Dendritic cell treated with granulocyte-macrophage colony-stimulating factor and Interleukin-4, amounts not matched to agents 40 ng/mL and 50 ng/mL, for 4 days (primary cell): ENCODE measurements around the gene FMN2.

Experiments used
- H3K27ac Mint-ChIP-seq: one replicate; pipeline ENCODE4 v1.8.0; 2022; ENCODE audit warnings: mild to moderate bottlenecking, mixed read lengths
- H3K27me3 Mint-ChIP-seq: one replicate; pipeline ENCODE4 v1.8.0; 2022; ENCODE audit warnings: mild to moderate bottlenecking, mixed read lengths
- H3K36me3 Mint-ChIP-seq: one replicate; pipeline ENCODE4 v1.8.0; 2022; ENCODE audit warnings: low read depth, mixed read lengths
- H3K4me1 Mint-ChIP-seq: one replicate; pipeline ENCODE4 v1.8.0; 2022; ENCODE audit warnings: low read depth, mixed read lengths
- H3K4me3 Mint-ChIP-seq: one replicate; pipeline ENCODE4 v1.8.0; 2022; ENCODE audit warnings: mild to moderate bottlenecking, moderate library complexity, mixed read lengths
- H3K9me3 Mint-ChIP-seq: one replicate; pipeline ENCODE4 v1.8.0; 2022; ENCODE audit warnings: mixed read lengths
- intact Hi-C: fragments of 100-400 bp; cut with micrococcal nuclease; formaldehyde crosslinking; loops from one replicate; pipeline ENCODE4 v1.15.0; 2022

The FMN2 gene

DNA sequence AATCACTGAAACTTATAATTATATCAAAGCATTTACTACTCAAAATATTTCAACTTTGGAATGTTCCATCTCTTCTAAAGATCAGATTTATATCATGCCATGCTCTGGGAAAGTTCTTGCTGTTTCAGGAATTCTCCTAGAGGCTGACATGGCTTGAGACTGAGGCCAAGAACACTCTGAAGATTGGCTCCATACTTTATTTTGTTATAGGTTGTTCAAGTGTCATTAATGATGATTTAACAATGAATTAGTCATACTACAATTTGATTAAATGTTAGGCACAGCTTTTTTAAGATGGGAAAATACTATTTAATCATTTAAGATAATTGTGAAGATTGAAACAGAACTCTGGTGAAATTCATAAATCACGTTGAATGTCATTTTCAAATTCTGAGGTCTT is 264.9 kb downstream of the FMN2 start:
- H3K27ac Mint-ChIP-seq: no peak overlapping the region
- no peaks in the 10 kb centered on the region for H3K27me3 Mint-ChIP-seq
- H3K4me1 Mint-ChIP-seq: no peaks in the 10 kb centered on the region
- peaks cover 22% of the 10 kb centered on the region for H3K9me3 Mint-ChIP-seq
- intact Hi-C loops: no loop called here
- H3K4me3 Mint-ChIP-seq: no peak overlapping the region
- no peaks in the 10 kb centered on the region for H3K36me3 Mint-ChIP-seq

DNA sequence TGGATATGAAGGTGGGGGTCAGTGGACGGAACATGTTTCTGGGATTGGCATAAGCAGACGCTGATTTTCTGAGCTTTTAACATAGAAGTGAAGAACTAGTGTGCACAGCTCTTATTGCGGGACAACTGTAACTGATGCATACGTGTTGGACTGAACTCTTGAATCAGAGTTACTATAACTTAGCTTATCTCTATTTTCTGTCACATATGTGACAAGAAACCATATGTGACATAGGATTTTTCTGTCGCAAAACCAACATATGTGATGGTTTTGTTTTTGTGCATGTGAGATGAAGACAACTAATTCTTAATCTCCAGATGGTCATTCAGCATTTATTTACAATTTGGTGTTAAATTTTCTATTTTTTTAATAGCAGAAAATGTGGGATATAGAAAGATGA is 270.4 kb downstream of the FMN2 start:
- H3K4me3 Mint-ChIP-seq: no peak overlapping the region
- H3K27me3 Mint-ChIP-seq: no peaks in the 10 kb centered on the region
- H3K27ac Mint-ChIP-seq: no peak overlapping the region
- no peaks in the 10 kb centered on the region for H3K36me3 Mint-ChIP-seq
- no peaks in the 10 kb centered on the region for H3K4me1 Mint-ChIP-seq
- intact Hi-C loops: no loop called here
- peaks cover 26% of the 10 kb centered on the region for H3K9me3 Mint-ChIP-seq

DNA sequence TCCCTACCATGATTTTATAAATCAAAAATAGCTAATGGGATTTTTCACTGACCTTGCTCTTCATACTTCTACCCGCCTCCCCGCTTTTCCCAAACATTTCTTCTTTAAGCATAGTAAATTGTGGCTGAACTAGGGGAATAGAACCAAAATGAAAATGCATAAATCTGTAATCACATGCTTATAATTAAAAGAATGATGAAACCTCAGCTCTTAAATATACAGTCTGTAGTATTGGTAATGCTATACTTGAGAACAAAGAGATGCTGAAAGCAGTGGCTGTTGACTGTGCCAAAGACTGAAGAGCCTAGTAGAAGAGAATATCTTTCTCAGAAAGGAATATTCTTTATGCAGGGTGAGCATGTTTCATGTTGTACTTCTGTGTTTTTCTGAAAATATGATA is 271.1 kb downstream of the FMN2 start:
- H3K4me3 Mint-ChIP-seq: no peak overlapping the region
- H3K27ac Mint-ChIP-seq: no peak overlapping the region
- no peaks in the 10 kb centered on the region for H3K27me3 Mint-ChIP-seq
- peaks cover 26% of the 10 kb centered on the region for H3K9me3 Mint-ChIP-seq
- no peaks in the 10 kb centered on the region for H3K4me1 Mint-ChIP-seq
- intact Hi-C loops: no loop called here
- no peaks in the 10 kb centered on the region for H3K36me3 Mint-ChIP-seq

DNA sequence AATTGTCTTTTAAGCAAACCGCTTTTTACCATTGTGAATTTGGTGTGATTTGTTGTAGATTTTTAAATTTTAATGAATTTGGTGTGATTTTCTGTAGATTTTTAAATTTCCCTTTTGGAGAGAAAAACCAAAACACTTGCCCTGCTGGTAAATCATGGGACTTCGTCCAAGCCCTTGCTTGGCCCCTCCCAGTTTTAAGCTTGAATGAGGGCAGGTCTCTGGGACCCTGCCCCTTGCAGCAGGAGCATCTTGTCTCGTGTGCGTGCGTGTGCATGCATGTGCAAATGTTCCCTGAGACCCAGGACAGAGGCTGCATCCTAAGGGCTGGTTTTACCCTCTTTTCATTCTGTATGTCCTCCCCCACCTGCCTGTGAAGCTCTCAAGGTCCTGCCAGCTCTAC is 271.6 kb downstream of the FMN2 start:
- no peak overlapping the region for H3K27ac Mint-ChIP-seq
- H3K36me3 Mint-ChIP-seq: no peaks in the 10 kb centered on the region
- no peaks in the 10 kb centered on the region for H3K27me3 Mint-ChIP-seq
- intact Hi-C loops: no loop called here
- H3K4me1 Mint-ChIP-seq: no peaks in the 10 kb centered on the region
- H3K4me3 Mint-ChIP-seq: no peak overlapping the region
- peaks cover 26% of the 10 kb centered on the region for H3K9me3 Mint-ChIP-seq

DNA sequence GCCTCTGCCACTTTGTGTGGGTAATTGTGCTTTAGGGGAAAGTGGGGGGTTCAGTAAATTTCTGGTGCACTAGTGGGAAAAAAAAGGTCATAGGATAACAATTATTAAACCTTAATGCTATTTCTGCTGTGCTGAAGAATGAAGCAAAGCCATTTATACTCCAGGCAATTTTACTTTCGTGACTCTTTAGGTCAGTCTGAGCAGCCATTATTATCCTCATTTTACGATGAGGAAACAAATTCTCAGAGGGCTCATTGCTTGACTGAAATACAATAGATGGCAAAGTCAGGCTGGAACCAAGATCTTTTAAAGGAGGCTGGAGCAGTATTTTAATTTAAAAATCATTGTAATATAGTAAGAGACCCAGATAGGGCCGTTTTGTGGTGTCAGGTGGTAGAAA is 272.2 kb downstream of the FMN2 start:
- Mint-ChIP-seq H3K36me3 (no peaks in the 10 kb centered on the region), H3K4me3 (no peak overlapping the region), H3K27me3 (no peaks in the 10 kb centered on the region), H3K9me3 (peaks cover 26% of the 10 kb centered on the region), H3K27ac (no peak overlapping the region), H3K4me1 (no peaks in the 10 kb centered on the region)
- intact Hi-C loops: no loop called here

DNA sequence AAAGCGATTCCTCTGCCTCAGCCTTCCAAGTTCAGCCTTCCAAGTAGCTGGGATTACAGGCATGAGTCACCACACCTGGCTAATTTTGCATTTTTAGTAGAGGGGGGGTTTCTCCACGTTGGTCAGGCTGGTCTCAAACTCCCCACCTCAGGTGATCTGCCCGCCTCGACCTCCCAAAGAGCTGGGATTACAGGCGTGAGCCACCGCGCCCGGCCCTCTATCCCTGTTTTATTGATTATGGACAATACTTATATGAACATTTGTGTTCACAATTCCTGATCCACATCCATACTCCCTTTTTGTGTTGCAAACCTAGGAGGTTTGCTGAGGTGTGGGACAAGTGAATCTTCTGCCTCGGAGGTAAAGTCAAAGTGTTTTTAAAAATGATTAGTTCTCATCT is 275.0 kb downstream of the FMN2 start:
- no peaks in the 10 kb centered on the region for H3K4me1 Mint-ChIP-seq
- no peaks in the 10 kb centered on the region for H3K27me3 Mint-ChIP-seq
- intact Hi-C loops: no loop called here
- H3K36me3 Mint-ChIP-seq: no peaks in the 10 kb centered on the region
- H3K9me3 Mint-ChIP-seq: peaks cover 3% of the 10 kb centered on the region
- no peak overlapping the region for H3K4me3 Mint-ChIP-seq
- H3K27ac Mint-ChIP-seq: no peak overlapping the region

DNA sequence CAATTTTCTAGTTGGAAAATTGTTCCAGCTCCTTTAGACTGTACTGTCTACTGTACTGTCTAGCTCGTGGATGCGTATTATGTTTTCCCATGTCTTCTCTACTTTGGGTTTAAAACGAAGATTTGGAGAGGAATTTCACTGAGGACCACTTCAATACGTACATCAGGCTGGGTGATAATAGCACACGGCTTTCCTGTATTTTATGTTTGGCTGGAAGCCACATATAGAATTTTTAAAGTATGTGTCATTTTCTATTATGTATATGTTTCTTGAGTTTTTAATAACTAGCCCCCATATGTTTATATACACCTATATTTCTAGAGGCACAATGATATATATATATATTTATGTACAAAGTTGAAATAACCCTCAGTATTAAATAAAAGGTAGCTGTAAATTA is 293.9 kb downstream of the FMN2 start:
- no peaks in the 10 kb centered on the region for H3K36me3 Mint-ChIP-seq
- H3K9me3 Mint-ChIP-seq: peaks cover 37% of the 10 kb centered on the region
- H3K27ac Mint-ChIP-seq: no peak overlapping the region
- no peaks in the 10 kb centered on the region for H3K4me1 Mint-ChIP-seq
- intact Hi-C loops: no loop called here
- no peaks in the 10 kb centered on the region for H3K27me3 Mint-ChIP-seq
- no peak overlapping the region for H3K4me3 Mint-ChIP-seq

DNA sequence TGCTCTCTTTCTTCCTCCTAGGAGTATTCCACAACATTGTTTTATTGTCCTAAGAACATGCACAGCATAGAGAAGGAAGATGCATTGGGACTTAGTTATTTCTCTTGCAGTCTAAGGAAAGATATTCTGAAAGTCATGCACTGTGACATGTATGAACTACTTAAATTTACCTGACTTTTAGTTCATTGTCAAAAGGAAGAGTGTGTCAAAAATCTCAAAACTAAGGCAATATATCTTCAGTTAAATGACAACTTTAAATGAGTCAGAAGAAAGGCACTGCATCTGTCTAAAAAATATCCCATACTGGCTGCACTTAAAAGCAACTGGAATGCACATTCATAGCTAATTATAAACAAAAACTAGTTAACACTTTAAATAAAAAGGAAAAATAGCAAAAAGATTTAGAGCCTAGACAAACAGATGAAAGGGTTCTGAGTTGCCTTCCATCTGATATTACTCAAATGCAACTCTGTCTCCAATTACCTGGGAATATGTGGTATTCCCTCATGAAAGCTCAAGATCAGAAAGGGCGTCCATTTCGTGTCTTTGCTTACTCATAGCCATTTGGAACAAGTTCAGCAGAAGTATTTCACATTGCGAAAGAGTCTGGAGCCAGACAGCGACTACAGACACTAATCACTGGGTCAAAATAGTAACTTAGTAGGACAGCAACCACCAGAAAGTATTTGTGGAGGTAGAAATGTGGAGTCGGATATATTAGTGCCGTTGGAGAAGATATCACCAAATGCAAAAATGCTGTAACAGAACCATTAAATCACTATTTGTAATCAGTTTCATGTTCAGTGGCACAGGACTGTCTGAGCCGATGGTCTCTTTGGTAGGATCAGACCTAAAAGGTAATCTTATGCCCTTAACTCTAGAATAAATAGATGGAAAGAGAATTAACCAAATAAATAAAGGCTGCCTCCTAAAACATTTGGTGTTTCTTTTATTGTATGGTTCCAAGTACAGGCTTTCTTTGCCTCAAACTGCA is 294.6 kb downstream of the FMN2 start:
- Mint-ChIP-seq H3K27me3 (no peaks in the 10 kb centered on the region), H3K4me1 (no peaks in the 10 kb centered on the region), H3K4me3 (no peak overlapping the region), H3K27ac (no peak overlapping the region), H3K36me3 (no peaks in the 10 kb centered on the region), H3K9me3 (peaks cover 30% of the 10 kb centered on the region)
- intact Hi-C loops: no loop called here

DNA sequence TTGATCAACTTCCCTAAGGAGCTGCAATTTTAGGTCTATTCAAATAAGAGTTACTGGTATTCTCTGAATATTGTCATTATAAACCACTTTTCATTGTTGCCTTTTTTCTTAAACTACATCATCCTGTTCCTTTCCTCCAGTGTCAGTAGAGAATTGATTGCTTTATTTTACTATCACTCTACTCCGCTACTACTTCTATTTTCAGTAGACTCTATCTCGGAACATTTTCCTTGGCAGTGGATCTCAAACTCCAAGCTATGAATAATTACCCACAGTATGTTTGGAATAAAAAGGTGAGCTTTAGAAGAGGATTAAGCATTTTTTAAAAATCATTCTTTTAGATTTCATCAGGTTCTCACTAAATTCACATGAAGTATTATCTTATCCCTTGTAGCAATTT is 295.4 kb downstream of the FMN2 start:
- H3K36me3 Mint-ChIP-seq: no peaks in the 10 kb centered on the region
- H3K9me3 Mint-ChIP-seq: peaks cover 22% of the 10 kb centered on the region
- no peaks in the 10 kb centered on the region for H3K27me3 Mint-ChIP-seq
- H3K4me3 Mint-ChIP-seq: no peak overlapping the region
- intact Hi-C loops: no loop called here
- H3K4me1 Mint-ChIP-seq: no peaks in the 10 kb centered on the region
- no peak overlapping the region for H3K27ac Mint-ChIP-seq

DNA sequence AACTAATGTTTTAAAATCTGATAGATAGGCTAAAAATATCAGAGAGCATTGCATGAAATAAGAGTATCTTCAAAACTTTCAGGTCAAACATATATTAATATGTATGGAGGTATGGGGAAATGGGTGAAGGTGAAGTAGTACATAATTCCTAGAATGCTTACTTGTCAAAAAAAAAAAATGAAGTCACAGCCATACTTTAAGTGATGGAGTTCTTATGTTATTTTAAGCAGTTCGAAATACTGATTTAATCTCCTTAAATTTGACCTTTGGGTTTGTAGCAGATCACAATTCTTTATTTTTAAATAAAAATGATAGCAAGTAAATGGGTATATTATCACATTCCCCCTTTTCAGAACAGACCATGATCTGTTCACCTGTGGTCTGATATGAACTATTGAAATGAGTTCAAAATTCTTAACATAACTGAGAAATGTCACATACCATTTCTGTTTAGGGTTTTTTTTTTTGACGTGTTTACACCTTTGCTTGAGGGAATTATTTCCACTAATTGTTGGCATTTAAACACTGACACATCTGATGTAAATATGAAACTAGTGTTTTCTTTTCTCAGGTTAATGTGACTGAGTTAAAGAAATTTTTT is 300.1 kb downstream of the FMN2 start:
- intact Hi-C loops: no loop called here
- Mint-ChIP-seq H3K27ac (no peak overlapping the region), H3K9me3 (peaks cover 14% of the 10 kb centered on the region), H3K27me3 (no peaks in the 10 kb centered on the region), H3K4me3 (no peak overlapping the region), H3K4me1 (no peaks in the 10 kb centered on the region), H3K36me3 (no peaks in the 10 kb centered on the region)

DNA sequence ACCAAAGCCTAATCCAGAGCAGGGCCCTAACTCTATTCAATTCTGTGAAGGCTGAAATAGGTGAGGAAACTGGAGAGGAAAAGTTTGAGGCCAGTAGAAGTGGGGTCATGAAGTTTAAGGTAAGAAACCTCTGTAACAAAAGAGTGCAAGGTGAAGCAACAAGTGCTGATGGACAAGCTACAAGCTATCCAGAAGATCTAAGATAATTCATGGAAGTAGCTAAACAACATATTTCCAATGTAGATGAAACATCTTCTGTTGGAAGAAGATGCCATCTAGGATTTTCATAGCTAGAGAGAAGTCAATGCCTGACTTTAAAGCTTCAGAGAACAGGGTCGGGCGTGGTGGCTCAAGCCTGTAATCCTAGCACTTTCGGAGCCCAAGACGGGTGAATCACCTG is 302.7 kb downstream of the FMN2 start:
- no peak overlapping the region for H3K4me3 Mint-ChIP-seq
- H3K4me1 Mint-ChIP-seq: no peaks in the 10 kb centered on the region
- H3K27ac Mint-ChIP-seq: no peak overlapping the region

DNA sequence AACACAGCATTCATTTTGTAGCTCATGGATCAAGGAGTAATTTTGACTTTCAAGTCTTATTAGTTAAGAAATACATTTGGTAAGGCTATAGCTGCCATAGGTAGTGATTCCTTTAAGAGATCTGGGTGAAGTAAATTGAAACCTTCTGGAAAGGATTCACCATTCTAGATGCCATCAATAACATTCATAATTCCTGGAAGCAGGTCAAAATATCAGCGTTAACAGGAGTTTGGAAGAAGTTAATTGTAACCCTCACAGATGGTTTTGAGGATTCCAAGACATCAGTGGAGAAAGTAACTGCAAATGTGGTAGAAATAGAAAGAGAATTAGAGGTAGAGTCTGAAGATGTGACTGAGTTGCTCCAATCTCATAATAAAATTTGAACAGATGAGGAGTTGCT is 303.7 kb downstream of the FMN2 start:
- no peaks in the 10 kb centered on the region for H3K27me3 Mint-ChIP-seq
- peaks cover 14% of the 10 kb centered on the region for H3K9me3 Mint-ChIP-seq
- no peak overlapping the region for H3K27ac Mint-ChIP-seq
- no peaks in the 10 kb centered on the region for H3K4me1 Mint-ChIP-seq
- H3K36me3 Mint-ChIP-seq: no peaks in the 10 kb centered on the region
- no peak overlapping the region for H3K4me3 Mint-ChIP-seq
- intact Hi-C loops: no loop called here

More for the DNA sequence above, 302.7 kb downstream of the FMN2 start:
- Mint-ChIP-seq H3K27me3 (no peaks in the 10 kb centered on the region), H3K36me3 (no peaks in the 10 kb centered on the region), H3K9me3 (peaks cover 14% of the 10 kb centered on the region)
- intact Hi-C loops: no loop called here

DNA sequence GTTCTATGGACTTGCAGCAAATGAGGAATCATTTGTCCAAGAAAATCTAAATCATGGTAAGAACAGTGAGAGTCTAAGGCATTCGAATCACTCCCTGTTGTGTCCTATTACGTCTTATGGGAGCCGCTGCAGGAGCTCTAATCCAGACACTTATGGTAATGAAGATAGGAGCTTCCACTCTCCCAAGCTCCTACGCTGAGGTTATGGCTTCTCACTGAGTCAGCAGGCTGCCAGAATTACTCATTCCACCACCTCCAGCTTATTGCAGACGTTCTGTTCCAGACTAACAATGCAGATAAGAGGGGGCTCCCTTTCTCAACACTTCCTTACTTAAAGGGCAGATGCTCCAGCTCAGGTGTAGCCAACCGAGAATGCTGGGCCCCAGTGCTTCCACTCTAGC is 307.7 kb downstream of the FMN2 start:
- no peaks in the 10 kb centered on the region for H3K4me1 Mint-ChIP-seq
- intact Hi-C loops: no loop called here

DNA sequence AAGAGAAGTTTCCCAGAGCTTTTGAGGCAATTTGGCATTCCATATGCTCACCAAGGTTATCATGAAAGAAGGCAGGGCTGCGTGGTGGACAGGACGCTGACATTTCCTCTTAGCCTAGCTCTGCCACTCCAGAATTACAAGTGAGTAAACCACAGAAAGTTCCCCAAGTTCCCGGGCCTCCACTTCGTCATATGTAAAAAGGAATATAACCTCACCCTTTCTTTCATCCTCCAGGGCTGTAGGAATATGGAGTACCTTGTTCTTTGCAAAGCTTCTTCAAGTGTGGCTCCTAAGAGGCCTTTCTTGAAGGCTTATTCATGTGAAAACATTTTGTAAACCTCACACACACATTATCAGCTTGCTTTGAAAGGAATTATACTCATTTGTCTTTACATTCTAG is 310.0 kb downstream of the FMN2 start:
- no peaks in the 10 kb centered on the region for H3K36me3 Mint-ChIP-seq
- intact Hi-C loops: no loop called here
- peaks cover 8% of the 10 kb centered on the region for H3K9me3 Mint-ChIP-seq
- H3K27me3 Mint-ChIP-seq: no peaks in the 10 kb centered on the region
- no peak overlapping the region for H3K4me3 Mint-ChIP-seq
- H3K4me1 Mint-ChIP-seq: no peaks in the 10 kb centered on the region
- H3K27ac Mint-ChIP-seq: no peak overlapping the region

More for the DNA sequence above, 307.7 kb downstream of the FMN2 start:
- Mint-ChIP-seq H3K27ac (no peak overlapping the region), H3K36me3 (no peaks in the 10 kb centered on the region), H3K27me3 (no peaks in the 10 kb centered on the region), H3K4me3 (no peak overlapping the region), H3K9me3 (no peaks in the 10 kb centered on the region)
